HG03378 (cell line): ENCODE measurements around the gene DYNLT1.
"Not testable (repeated sequence)": the region's sequence is repeated elsewhere in the genome, so short reads cannot be mapped to it uniquely, and the experiment has no call there.

ENCODE experiments used
- ATAC-seq: cut with Tn5 transposase; IDR thresholded peaks from one replicate; pipeline ENCODE4 v1.9.1; 2021; ENCODE audit warnings: mild to moderate bottlenecking, moderate library complexity; ENCODE audit not compliant: unreplicated experiment

DYNLT1 gene

DNA sequence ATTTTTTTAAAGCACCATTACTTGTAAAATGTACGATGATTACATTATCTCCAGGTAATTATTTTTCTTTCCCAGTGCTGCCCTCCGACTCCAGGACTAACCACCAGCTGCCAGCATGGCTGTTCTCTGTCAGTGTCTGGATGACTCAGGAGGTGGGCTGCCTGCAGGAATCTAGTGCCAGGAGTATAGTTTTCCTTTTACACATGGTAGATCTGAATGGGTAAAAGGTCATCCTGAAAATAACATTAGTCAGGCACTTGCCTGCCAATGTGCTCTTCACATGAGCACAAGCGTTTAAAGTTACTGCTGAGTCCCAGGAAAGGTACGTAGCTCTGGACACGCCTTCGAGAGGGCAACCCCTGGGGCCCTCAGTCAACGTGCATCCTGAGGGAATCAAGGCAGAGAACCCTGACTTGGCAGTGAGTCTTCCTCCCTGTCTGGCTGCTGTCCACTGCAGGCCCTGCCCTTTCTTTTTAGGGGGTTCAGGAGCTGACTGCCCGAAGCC is 2.4 kb downstream of the DYNLT1 start:
- no peak for ATAC-seq

DNA sequence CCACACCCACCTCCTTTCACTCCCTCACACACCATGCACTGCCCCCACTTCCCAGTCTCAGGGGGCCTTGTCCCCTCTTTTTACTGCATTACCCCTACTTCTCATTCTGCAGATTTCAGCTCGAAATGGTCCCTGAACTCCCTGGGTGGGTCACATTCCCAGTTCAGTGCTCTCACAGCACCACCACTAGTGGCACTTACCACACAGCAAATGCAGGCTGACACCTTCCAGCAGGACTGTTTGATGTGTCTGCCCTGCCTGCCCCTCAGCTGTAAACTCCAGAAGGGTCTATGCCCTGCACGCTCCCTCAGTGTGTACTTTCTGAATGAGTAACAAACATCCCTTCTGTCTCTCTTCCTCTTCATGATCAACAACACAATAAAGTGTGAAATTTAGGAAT is 4.0 kb downstream of the DYNLT1 start:
- ATAC-seq, result no peak

DNA sequence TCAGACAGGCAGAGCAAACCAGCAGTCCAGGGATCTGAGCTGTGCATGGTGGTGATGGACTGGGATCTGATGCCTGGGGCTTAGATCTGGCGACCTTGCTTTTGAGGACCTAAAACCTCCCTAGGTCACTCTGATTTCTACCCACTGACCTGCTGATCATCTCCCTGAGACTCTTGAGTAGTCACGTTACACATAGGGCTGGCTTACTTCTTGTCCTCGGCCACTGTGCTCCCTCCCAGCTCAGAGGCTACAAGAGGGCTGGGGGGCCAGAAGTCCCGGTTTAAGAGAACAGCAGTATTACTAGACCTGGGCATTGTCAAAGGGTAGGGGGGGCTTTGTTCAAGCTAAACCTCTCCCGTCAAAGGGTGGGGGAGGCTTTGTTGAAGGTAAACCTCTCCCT is 5.5 kb downstream of the DYNLT1 start:
- no peak for ATAC-seq

DNA sequence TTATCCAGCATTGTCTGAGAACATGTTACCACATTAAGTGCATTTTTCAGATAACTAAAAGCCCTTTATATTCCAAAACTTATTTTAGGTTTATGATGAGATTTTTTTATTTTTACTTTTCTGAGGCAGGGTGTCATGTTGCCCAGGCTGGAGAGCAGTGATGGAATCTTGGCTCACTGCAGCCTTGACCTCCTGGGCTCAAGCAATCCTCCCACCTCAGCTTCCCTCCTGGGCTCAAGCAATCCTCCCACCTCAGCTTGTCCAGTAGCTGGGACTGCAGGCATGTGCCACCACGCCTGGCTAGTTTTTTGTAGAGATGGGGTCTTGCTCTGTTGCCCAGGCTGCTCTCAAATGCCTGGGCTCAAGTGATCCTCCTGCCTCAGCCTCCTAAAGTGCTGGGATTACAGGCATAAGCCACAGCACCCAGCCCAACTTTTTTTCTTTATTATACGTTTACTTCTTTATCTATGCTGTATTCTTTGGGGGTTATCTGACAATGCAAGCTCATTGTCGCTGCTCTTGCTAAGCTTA is 6.2 kb downstream of the DYNLT1 start:
- no peak for ATAC-seq

DNA sequence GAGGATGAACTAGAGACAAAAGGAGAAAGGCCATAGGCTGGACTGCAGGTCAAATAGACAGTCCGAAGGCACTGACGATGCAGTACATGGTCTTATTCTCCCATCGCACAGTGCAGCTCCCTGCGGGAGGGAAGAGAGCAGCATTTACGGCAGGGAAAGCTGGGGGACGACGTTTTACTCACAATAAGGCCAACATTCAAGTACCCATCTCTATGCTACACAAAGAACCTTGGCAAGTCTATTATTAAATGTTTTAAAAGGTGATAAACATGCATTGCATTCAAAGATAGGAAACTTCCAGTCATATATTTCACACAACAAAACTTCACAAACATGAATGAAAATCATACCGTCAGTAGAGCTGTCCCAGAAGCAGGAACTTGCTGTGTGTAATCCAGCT is 7.8 kb downstream of the DYNLT1 start:
- no peak for ATAC-seq

DNA sequence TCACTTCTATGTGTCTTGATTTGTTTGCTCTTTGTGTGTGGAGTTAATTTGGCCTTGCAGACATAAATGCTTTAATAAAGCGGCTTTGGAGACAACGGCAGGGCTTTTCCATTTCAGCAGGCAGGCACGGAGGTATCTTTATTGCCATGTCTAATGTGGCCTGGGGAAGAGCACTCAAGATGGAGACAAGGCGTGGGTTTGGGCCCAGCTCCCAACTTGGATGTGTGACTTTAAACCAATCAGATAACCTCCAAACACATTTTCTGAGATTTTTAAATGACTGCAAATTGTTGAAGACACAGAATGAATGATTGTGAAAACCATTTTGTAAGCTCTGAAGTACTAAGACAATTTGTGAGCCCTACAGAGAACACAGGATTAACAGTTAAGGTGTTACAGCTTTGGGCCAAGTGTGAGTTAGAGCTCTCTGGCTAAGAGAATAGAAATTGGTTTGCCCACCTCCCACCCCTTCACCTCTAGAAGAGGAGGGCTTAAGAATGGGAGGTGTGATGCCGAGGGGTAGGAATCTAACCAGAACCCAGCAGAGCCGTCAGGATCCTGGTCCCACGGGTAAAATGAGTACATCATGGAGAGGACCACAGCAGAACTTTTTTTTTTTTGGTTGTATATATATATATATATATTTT is 9.0 kb downstream of the DYNLT1 start:
- no peak for ATAC-seq

DNA sequence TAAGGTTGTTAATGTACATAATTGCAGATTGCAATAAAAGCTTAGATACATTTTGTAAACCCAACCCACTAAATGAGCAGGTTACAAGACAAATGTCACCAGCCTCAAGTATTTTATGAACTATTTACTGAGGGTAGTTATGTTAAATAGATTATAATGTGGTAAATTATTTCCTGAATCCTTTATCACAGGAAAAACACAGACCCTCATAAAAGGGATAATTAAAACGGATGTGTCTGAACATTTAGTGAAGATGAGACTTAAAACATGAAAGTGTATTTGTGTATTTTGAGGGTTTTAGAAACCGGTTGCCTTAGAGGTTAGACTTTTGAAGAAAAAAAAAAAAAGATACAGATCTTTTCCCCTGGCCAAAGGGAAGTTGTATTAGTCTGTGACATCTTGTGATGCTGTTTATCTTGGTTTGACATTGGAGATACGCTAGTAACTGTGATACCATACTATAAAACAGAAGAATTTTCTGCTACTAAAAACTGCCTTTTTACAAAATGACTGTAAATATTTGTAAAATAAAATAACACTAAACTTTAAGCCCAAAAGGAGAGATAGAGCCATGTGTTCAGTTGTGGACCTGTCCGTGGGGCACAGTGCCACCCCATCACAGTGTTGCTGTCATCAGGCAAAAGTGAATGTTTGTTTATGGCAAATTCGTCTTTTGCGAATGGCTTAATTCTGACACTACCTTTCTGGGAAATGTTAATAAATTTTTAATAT is 9.7 kb downstream of the DYNLT1 start:
- no peak for ATAC-seq

DNA sequence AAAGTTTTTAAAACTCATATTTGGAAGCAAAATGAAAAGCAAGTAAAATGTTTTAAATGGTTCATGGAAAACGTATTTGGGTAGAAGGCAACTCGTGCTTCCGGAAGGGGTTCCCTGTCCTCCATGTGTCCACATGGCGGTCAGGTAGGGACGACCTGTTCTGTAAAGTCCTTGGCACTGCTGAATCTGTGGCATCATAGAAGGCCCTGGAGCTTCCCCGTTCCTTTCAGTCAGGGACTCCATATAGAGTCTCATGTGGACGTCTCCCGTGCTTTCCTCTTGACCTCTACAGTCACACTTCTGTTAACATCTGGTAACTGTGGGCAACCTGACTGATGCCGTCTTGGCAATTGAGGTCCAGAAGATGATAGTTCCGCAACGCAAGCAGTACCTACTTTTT is 11.4 kb downstream of the DYNLT1 start:
- no peak for ATAC-seq

DNA sequence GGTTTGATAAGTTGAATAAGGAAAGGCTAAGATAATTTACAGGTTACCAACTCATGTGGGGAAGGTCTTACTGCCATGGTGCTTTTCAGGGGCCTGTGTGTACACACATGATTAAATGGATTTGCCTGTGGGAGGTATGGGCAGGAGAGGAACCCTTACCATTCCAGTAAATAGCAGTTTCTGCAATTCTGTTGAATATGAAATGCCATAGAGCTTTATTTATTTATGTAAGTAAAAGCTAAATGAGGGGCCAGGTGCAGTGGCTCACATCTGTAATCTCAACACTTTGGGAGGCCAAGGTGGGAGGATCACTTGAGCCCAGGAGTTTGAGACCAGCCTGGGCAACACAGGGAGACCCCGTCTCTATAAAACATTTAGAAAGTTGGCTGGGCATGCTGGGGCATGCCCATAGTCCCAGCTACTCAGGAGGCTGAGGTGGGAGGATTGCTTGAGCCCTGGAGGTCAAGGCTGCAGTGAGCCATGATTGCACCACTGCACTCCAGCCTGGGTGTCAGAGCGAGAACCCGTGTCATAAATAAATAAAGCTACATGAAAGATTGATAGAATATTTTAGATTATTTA is 11.9 kb downstream of the DYNLT1 start:
- ATAC-seq, result not testable (repeated sequence)

DNA sequence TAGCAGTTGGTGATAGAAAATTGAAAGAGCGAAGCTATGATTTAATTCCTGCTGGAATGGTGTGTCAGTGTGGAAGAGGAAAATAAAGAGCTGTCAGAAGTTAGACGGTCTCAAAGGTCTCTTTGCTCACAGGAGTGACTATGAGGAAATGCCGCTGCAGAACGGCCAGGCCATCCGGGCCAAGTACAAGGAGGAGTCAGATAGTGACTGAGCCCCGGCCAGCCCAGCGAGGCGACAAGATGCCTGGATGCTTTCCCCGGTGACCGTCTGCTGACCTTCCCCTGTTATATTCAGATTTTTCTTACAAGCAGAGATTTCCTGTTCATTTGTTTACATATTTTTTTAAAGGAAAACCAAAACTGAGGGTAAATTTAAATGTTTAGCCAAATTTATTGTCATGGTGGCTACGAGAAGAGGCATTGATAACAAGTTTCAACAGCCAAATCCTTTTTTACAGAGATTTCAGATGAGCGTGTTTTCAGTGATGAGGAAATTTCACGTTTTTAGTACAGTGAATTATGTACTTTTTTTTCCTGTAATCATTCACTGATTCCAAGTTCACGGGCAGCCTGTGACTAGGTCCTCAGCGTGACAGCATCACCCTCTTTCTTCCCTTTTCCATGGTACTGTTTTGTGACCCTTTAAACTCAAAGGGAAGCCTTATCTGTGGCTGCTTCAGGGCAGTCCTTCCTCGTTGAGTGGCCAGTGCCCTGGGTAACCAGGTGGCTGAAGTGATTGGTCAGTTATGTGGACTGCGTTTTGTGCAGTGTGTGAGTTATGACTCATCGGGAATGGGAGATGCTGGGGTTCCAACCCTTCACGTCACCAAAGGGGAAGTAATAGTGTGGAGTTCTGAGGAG is 12.6 kb downstream of the DYNLT1 start:
- no peak for ATAC-seq

DNA sequence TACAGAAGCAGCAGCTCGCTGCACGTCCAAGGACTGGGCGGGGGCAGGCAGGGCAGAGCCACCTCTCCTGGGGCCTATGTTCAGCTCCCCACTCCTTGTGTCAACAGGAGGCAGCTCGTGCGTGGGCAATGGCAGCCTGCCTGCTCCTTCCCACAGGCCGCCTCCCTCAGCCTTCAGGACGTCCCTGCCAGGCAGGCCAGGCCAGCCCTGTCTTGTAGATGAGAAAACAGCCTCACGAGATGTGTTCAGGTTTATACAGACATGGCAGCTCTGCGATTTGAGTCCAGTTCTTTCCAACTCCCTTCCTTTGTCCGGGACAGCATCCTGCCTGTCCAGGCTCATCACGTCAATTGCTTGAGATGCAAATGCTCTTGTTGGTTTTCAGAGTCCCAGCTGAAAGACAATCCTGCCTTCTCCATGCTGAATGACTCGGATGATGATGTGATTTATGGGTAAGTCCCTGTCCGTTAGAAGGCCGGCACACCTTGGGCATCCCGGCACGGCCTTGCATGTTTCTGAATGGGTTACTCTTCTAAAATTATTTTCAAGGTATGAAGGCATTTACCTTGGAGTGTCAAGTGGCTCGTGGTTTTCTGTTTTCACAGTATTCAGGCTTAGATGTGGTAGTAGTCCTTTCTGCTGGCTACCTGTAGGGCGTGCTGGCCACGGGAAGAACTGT is 13.5 kb downstream of the DYNLT1 start:
- ATAC-seq, result no peak

DNA sequence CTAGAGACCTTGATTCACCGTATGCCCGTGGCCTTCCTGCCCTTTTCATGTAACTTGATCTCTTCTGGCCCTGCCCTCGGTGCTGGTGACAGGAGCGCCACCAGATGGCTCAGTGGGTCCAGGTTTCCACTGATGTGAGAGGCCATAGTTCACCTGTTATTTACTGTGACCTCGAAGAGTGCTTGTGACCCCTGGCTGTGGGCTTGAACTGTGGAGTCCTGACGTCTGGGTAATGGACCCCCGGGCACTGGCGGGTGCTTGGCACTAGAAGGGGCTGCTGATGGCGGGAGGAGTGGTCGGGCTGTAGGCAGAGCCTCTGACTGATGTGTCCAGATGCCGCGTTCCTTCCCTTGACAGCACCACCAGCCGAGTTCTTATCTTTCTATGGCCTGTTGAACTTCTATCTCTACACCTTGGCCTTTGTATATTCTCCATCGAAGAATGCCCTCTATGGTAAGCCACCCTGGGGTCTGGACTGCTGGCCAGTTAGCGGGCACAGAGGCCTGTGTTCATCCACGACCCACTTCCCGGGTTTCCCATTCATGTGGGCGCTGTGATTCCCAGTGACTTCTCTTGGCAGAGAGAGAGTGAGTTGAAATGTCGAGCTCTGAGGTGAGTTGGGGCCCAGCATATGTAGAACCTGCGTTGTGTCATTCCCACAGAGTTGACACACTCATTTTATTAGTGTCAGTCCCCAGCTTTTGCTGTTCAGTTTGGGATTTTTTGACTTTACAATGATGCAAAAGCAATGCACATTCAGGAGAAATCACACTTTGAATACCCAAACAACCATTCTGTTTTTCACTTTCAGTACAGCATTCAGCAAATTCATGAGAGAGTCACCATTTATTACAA is 14.9 kb downstream of the DYNLT1 start:
- no peak for ATAC-seq

DNA sequence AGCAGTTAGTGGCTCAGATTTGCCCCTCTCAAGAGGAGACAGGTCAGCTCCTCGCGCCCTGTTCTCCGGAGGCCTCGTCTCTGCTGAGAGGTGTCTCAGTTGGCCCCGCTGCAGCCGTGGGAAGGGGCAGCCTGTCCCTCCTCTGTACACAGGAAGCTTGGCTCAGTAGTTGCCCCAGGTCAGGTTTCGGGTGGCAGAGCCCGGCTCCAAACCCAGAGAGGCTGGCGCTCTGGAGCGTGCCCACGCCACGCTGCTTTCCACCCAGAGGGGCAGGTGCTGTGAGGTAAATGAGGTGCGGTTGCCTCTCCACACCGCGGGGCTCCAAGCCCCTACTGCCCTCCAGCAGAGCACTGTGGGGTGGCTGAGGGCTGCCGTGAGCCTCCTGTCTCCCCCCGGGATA is 16.0 kb downstream of the DYNLT1 start:
- no peak for ATAC-seq

DNA sequence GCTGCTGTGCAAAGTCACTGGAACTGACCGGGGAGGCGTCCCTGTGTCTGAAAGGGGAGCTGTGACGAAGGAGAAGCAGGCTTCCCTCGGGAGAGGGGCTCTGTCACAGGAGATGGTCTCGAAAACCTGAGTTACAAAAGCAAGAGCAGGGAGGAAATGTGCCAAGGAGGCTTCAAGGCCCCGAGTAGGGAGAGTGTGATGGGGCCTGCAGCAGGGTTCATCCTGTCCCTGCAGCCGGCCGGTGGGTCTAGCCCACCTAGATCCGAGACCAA is 16.7 kb downstream of the DYNLT1 start:
- no peak for ATAC-seq

DNA sequence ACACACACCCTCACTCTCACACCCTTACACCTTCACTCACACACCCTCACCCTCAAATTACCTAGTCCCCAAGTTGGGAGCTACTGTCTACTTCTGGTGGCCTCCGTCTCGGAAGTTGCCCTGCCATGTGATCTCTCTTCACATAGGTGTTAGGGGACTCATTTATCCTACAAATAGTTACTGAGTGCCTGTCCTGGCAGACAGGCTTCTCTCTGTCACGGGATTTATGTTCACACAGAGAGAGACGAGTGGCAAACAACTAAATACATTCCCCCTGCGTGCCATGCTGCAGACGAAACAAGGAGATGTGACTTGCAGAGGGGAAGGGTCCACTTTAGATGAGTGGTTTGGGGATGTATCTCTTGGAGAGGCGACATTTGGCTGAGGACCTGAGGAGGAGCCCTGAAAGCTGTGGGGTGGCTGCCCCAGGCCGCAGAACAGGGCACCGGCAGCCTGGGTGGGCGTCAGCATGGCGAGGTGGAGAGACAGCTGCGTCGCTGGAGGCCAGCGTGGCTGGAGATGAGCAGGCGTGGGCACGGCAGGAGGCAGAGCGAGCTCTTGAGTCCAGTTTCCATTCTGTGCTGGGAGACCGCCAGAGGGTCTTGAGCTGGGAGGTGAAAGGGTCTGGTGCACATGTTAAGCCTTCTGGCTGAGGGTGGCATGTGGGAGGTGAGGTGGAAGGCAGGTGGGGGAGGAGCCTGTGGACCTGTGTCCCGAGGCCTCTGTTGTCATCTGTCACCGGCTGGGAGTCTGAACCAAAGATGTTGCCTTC is 17.2 kb downstream of the DYNLT1 start:
- ATAC-seq, result no peak

DNA sequence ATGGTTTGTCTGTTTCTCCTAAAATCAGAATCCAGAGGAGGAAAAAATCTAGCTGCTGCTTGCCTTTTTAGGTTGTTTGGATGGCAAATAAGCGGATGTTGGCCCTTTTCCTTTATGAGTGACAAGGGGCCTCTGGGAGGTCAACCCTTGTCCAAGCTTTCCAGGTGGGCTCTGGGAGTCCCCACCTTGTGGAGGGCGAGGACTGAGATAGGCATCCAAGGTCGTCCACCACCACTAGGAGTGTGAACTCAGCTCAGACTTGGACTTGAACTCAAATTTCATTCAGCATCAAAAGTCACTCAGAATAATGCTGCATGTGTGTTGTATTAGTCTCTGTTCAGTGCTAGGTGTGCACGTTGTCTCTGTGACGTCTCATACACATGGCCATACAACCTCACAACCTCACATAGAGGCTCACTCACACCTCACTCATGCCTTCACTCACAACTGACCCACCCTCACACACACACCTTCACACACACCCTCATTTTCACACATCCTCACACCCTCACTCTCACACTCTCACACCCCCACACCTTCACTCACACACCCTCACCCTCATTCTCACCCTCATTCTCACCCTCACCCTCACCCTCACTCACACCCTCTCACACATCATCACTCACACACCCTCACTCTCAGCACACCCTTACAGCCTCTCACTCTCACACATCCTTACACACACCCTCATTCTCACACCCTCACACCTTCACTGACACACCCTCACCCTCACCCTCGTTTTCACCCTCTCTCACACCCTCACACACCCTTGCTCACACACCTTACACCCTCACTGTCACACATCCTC is 18.0 kb downstream of the DYNLT1 start:
- ATAC-seq, result no peak

DNA sequence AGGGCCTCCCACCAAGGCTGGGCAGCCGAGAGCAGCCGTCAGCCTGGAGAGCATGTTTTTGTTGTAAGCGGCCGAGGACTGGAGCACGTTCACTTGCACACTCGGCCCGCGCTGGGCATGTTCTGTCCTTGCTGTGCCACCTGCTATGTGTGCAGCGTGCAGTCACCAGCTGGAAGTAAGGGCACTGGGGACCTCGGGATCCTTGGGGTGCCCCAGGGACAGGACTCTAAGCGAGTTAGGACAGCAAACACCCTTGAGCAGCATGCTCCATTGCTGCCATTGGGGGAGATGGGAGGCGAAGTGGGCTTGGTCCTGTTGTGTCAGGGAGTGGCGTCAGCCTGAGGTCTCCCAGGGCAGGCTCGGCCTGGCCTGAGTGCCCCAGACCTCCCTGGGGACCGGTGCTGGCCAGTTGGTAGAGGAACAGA is 18.6 kb downstream of the DYNLT1 start:
- no peak for ATAC-seq
